Astrocyte of the spinal cord (primary cell): ENCODE data around the gene SET.

Experiments used
- DNase-seq: peaks from one replicate; pipeline ENCODE4 v3.0.0; 2011; ENCODE audit warnings: low read depth, low spot score
- H3K4me3 ChIP-seq: 2 replicates; pipeline ENCODE4 v1.5.1; 2011; ENCODE audit warnings: low read depth, mild to moderate bottlenecking, low read length, moderate library complexity
- CTCF ChIP-seq: IDR thresholded peaks from 2 replicates; pipeline ENCODE4 v1.5.1; 2012; ENCODE audit warnings: low read depth, mild to moderate bottlenecking, low read length, inconsistent platforms
- in situ Hi-C: cut with HindIII; loops from 2 replicates; pipeline ENCODE4 v1.10.0; 2017; ENCODE audit warnings: low sequenced_read_pairs

SET gene

GRCh38 chr9:128724744-128725211, 35.8 kb downstream of the SET start:
- no peak for TF ChIP-seq CTCF
- peak; percentile 70 for DNase-seq
- in situ Hi-C loops = no loop called here
- H3K4me3 ChIP-seq = peak overlapping the region; percentile 66

- H3K4me3 ChIP-seq = no peak overlapping the region
- no peak for DNase-seq
- TF ChIP-seq CTCF = no peak
- in situ Hi-C loops = no loop called here
Measured at GRCh38 chr9:128727640-128728248, 38.7 kb downstream of the SET start.

GRCh38 chr9:128728298-128728697, 39.3 kb downstream of the SET start:
- no peak overlapping the region for H3K4me3 ChIP-seq
- in situ Hi-C loops = no loop called here
- DNase-seq = no peak
- no peak for TF ChIP-seq CTCF

GRCh38 chr9:128729302-128729701, 40.3 kb downstream of the SET start:
- no peak for DNase-seq
- no peak overlapping the region for H3K4me3 ChIP-seq
- no peak for TF ChIP-seq CTCF
- in situ Hi-C loops = no loop called here

- no peak for TF ChIP-seq CTCF
- no peak overlapping the region for H3K4me3 ChIP-seq
- no peak for DNase-seq
- in situ Hi-C loops = no loop called here
Measured at GRCh38 chr9:128729766-128730517, 40.9 kb downstream of the SET start.

GRCh38 chr9:128731093-128731492, 42.1 kb downstream of the SET start:
- no peak for DNase-seq
- H3K4me3 ChIP-seq = no peak overlapping the region
- in situ Hi-C loops = no loop called here
- no peak for TF ChIP-seq CTCF
